DOHH2 (cell line): ENCODE results near the gene PARP2.

Experiments used
- CTCF ChIP-seq: fragments of 200-600 bp; sonication (generic); IDR thresholded peaks from one replicate; pipeline ENCODE4 v1.5.1; 2014; ENCODE audit warnings: antibody characterized with exemption, mild to moderate bottlenecking, low read depth, low read length; ENCODE audit not compliant: poor library complexity, severe bottlenecking
- EZH2phosphoT487 ChIP-seq: fragments of 200-600 bp; sonication (generic); IDR thresholded peaks from 2 replicates; pipeline ENCODE4 v1.6.1; 2017; ENCODE audit warnings: borderline replicate concordance, mild to moderate bottlenecking, antibody characterized with exemption, low read length, moderate library complexity, mixed read lengths

DNA sequence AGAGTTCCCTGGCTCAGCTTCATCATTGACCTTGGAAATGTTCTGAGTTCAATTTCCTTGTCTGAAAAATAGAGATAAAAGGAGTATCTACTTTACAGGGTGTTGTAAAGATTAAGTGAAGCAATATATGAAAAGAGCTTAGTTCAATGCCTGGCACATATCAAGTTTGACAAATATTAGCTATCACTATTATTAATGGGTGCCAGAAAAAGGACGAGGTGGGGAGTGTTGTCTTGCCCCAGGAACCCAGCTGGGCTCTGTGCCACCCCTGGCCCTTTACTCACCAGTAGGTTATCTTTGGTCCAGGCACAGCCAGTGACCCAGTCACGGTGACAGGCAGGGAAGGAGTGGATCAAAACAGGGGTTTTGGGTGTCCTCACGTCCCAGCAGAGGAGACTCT lies 32.0 kb downstream of the PARP2 start:
- TF ChIP-seq CTCF: no peak
- no peak for TF ChIP-seq EZH2phosphoT487
